MV-4-11 (cell line): Measurements from ENCODE around the gene EXOSC9.
"Not testable (repeated sequence)": the region's sequence is repeated elsewhere in the genome, so short reads cannot be mapped to it uniquely, and the experiment has no call there.

Experiments used
- DNase-seq: peaks from one replicate; lab custom pipeline; 2025; lab: John Stamatoyannopoulos, UW

EXOSC9 gene

GRCh38 chr4:121800961-121801714 is at the start of gene EXOSC9:
Gene EXOSC9, plus strand, starts transcription at chr4:121801323. Its CDS starts 102 bp downstream, at chr4:121801425.
- DNase-seq: peak; percentile 86

GRCh38 chr4:121752142-121752541 is 49.0 kb upstream of the EXOSC9 start:
- DNase-seq: not testable (repeated sequence)

- no peak for DNase-seq
These were observed 42.1 kb upstream of the EXOSC9 start for GRCh38 chr4:121758925-121759568.

DNA sequence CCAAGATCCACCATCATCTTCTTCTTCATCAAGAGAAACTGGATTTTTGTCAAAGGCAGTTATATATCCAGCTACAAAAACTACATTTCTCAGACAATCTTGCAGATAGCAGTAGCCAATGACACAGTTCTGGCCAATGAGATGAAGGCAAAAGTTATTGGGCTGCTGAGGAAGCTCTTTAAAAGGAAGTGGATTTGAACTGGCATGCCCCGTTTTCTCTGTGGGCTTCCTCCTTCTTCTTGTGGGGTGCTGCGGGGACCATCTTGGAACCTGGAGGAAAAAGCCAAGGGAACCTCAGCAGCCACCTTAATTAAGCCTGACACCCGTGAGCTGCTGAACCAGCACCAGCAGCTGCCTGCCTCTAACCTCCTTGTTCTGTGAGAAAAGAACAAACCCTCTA is 40.9 kb upstream of the EXOSC9 start:
- no peak for DNase-seq

GRCh38 chr4:121764303-121764701 is 36.8 kb upstream of the EXOSC9 start:
- DNase-seq: no peak

DNA sequence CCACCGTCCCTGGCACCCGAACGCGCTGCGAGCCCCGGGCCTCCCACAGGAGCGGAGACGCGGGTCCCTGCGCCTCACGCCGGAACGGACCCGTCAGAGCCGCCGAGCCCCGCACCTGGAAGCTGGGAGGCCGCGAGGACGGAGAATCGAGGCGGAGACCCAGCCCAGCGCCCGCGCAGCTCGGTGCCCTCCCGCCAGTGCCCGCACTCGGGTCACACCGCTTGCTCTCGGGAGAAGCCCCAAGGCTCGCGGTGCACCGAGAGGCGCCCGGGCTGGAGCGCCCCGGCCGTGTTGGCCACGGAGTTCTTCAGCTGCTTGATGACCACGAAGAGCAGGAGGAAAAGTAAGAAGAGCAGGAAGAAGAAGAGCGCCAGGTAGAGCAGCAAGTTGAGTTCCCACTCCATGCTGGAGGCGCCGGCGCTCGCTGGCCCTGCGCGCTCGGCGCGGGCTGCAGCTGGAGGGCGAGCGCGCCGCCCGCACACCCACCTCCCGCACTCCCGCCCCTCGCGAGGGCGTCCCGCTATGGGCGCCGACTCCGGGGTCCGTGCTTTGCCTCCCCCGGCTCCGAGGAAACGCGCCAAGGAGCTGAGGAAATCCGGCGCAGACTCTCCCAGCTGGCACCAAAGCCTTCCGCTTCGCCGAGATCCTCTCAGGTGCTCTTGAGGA is 36.3 kb upstream of the EXOSC9 start, which contains the start of gene SMIM43:
Gene SMIM43 (minus strand): TSS at position 463 of the 666 bp plus-strand sequence. CDS start 59 bp downstream, at position 404.
- DNase-seq: no peak

DNA sequence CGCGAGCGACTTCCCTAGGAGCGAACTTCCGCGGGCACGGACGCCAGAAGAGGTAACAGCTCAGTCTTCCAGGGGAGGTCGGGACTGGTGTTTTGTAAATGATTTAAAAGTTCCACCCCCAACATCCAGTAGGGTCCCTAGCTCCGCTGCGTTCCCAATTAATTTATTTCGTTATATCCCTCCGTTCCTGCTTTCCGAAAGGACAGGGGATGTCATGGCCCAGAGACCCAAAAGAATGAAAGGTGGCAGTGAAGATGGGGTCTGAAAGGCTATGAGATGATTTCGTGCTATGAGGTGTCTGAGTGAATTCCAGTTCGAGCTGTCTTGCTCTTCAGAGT is 35.8 kb upstream of the EXOSC9 start:
- no peak for DNase-seq

GRCh38 chr4:121765971-121766538 is 35.1 kb upstream of the EXOSC9 start:
- no peak for DNase-seq

DNA sequence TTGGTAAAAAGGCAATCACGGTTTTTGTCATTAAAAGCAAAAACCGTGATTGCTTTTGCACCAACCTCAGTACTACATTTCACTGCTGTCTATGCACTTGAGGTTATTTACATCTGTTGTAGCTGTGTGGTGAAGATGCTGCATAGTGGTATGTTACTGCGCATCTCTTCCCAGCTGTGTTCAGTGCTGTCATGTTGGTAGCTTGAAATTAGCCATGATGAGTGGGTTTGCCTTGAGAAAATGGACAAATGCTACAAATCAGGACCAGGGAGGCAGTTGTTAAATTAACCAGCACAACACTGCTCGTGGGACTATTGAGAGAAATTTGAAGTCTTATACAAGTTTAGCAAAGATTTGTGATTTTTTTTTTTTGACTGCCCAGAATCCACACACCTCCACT is 34.0 kb upstream of the EXOSC9 start:
- no peak for DNase-seq

DNA sequence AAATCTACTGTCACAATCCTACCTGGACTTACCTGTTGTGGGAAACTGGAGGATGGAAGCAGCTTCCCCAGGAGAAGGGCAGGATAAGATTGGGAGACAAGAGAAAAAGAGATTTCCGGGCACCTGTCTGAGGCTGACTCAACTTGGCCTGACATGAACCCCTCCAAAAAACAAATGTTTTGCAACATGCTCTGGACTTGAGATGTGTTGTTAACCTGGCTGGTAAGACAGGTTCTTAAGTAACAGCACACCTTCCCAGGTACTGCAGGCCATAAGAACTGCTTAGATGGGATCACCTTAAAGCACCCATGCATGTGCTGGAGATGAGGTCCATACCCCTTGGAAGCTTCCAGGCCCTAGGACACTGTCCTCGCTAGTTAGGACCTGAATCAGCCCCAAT is 31.8 kb upstream of the EXOSC9 start:
- DNase-seq: no peak

- DNase-seq: no peak
These were observed 29.3 kb upstream of the EXOSC9 start for GRCh38 chr4:121771869-121772268.

GRCh38 chr4:121773883-121774282 is 27.2 kb upstream of the EXOSC9 start:
- no peak for DNase-seq

DNA sequence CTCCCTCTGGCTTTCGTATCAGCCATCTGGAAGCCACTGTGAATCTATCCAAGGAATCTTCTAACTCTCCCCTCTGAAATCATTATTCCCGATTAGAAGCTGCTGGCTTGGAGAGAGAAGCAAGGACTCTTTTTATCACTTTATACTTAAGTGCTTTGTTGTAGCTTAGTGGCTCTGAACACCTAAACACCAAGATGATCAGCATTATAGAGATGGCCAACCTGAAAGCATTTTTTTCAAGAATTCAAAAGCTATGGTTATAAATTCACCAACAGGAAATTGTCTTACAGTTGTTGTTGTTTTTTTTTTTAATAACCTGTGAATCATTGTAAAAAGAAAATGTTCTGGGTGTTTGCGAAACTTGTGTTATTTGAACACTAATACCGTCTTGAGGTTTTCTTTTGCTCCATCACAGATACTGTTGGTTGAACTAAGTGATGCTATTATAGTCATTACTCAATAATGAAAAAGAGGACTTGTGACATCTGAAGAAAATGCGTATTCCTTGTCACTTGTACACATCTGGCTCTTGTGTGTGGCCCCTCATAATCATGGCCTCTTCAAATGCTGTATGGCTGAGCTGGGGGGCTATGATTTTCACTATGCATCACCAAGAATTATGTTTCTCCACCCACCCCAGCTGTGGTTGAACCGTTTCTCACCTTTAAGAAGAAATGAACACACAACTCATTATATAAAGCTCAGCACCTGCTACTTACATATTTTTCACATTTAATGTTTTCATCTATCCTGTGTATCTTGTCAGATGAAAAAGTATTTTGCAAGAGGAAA is 24.3 kb upstream of the EXOSC9 start:
- DNase-seq: peak; percentile 18

GRCh38 chr4:121777625-121778024 is 23.5 kb upstream of the EXOSC9 start:
- DNase-seq: no peak

DNA sequence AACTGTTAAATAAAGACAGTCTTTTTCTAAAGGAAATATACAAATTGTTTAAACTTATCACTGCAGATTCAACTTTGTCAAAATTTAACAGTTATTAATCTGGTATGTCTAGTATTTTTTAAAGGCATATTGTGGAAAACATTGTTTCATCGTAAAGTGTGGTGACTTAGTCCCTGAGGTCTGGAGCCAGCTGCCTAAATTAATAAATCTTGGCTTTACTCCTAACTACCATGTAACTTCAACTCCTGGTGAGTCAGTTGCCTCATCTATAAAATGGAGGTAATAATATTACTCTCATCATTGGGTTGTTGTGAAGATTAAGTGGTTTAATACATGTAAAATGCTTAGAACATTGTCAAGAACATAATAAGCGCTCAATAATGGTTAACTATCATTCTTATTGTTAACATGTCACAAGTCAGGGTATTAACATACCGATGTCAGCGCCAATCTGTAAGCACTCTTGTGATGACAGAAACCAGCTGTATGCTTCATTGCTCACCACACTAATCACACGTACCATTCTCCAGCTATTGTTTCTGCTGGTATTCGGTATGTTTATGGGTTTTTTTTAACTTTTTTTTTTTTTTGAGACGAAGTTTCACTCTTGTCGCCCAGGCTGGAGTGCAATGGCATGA is 22.0 kb upstream of the EXOSC9 start:
- no peak for DNase-seq

GRCh38 chr4:121783210-121783609 is 17.9 kb upstream of the EXOSC9 start:
- DNase-seq: peak; percentile 71

- no peak for DNase-seq
These were observed 16.7 kb upstream of the EXOSC9 start for GRCh38 chr4:121784401-121784800.

GRCh38 chr4:121784975-121785374 is 16.1 kb upstream of the EXOSC9 start:
- no peak for DNase-seq

DNA sequence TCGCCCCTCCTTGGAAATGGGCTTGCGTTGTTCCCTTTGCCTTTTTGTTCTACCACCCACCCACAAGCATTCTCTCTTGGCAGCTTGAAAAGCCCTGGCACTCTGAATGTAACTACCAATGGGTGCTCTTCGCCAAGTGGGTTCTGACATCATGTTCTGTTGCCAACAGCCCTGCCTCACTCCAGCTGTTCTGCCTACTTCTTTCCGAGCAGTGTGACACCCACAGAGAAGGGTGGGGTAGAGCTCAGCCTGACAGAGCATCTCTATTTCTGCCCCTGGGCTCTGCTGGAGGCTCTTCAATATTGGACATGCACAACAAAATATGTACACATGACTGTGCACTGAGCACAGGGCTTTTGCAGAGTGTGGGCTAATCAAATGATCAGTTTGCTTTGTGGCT is 15.6 kb upstream of the EXOSC9 start:
- no peak for DNase-seq

DNA sequence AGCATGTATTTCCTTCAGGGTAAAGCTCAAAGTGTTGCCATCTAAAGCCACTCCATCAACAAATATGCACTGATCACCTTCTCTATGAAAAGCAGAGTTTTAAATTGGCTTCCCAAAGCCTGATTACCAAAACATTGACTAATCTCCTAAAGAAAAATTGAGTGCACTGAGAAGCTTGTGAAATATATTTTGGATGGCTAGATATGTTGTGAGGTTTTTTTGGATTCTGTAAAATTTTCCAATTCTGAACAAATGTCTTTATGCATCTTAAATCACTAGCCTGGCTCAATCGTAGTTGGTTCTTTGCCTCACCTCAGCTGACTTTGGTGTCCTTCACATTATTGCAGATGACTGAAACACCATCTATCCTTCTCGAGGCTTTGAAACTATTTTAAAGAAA is 14.9 kb upstream of the EXOSC9 start:
- no peak for DNase-seq

GRCh38 chr4:121788896-121789295 is 12.2 kb upstream of the EXOSC9 start:
- DNase-seq: no peak
